Ishikawa (cell line): Measurements from ENCODE around the gene NFE2L1.

ENCODE experiments used
- CEBPB ChIP-seq: IDR thresholded peaks from 2 replicates; pipeline ENCODE4 v1.6.1; 2012
- CREB1 ChIP-seq: IDR thresholded peaks from 2 replicates; pipeline ENCODE4 v1.6.1; 2012; ENCODE audit warnings: low read depth
- EGR1 ChIP-seq: IDR thresholded peaks from 2 replicates; pipeline ENCODE4 v1.6.1; 2012
- EP300 ChIP-seq: IDR thresholded peaks from 2 replicates; pipeline ENCODE4 v1.6.1; 2012; ENCODE audit warnings: borderline replicate concordance
- FOXM1 ChIP-seq: IDR thresholded peaks from 2 replicates; pipeline ENCODE4 v1.6.1; 2012; ENCODE audit warnings: low read depth, borderline replicate concordance
- MAX ChIP-seq: IDR thresholded peaks from 2 replicates; pipeline ENCODE4 v1.6.1; 2012
- NFIC ChIP-seq: IDR thresholded peaks from 2 replicates; pipeline ENCODE4 v1.6.1; 2012
- RAD21 ChIP-seq: IDR thresholded peaks from 2 replicates; pipeline ENCODE4 v1.6.1; 2012; ENCODE audit warnings: low read depth
- REST ChIP-seq: IDR thresholded peaks from 2 replicates; pipeline ENCODE4 v1.6.1; 2012; ENCODE audit warnings: low read depth, mild to moderate bottlenecking
- TAF1 ChIP-seq: IDR thresholded peaks from 2 replicates; pipeline ENCODE4 v1.6.1; 2012; ENCODE audit warnings: low read depth, mild to moderate bottlenecking
- TCF12 ChIP-seq: IDR thresholded peaks from 2 replicates; pipeline ENCODE4 v1.6.1; 2012; ENCODE audit warnings: low read depth
- TEAD4 ChIP-seq: IDR thresholded peaks from 2 replicates; pipeline ENCODE4 v1.6.1; 2012
- USF1 ChIP-seq: IDR thresholded peaks from 2 replicates; pipeline ENCODE4 v1.6.1; 2012
- YY1 ChIP-seq: IDR thresholded peaks from 2 replicates; pipeline ENCODE4 v1.6.1; 2012; ENCODE audit warnings: low read depth
- ZBTB7A ChIP-seq: IDR thresholded peaks from 2 replicates; pipeline ENCODE4 v1.6.1; 2012; ENCODE audit warnings: low read depth

The NFE2L1 gene

GRCh38 chr17:48066656-48067055, 18.5 kb downstream of the NFE2L1 start:
- TF ChIP-seq RAD21 (no peak), TCF12 (no peak), CREB1 (no peak), USF1 (no peak), NFIC (no peak), CEBPB (no peak), ZBTB7A (no peak), MAX (no peak), REST (no peak), FOXM1 (no peak), TAF1 (no peak), EP300 (no peak), YY1 (no peak), EGR1 (no peak), TEAD4 (no peak)

- TF ChIP-seq TAF1 (no peak), EP300 (no peak), REST (no peak), MAX (no peak), CEBPB (no peak)
These were observed 19.1 kb downstream of the NFE2L1 start for GRCh38 chr17:48067245-48067644.

GRCh38 chr17:48068491-48068961, 20.4 kb downstream of the NFE2L1 start:
- no peak for TF ChIP-seq NFIC
- no peak for TF ChIP-seq EP300
- TF ChIP-seq REST = no peak
- 0 out of 2 replicates have a peak, but pooled peaks have one; percentile 5 for TF ChIP-seq RAD21

GRCh38 chr17:48070195-48070594, 22.0 kb downstream of the NFE2L1 start:
- TF ChIP-seq CEBPB = no peak
- no peak for TF ChIP-seq RAD21
- no peak for TF ChIP-seq REST
- no peak for TF ChIP-seq TCF12
- TF ChIP-seq TEAD4 = no peak
- TF ChIP-seq USF1 = no peak
- no peak for TF ChIP-seq EGR1
- no peak for TF ChIP-seq ZBTB7A
- TF ChIP-seq CREB1 = no peak
